ENCODE measurements around the gene AIPL1. TPM values are rescaled to one million over a fixed set of nuclear protein-coding genes. Genes with fewer than 3 reads are reported as not detected.

AIPL1 gene
- total and polyA plus RNA-seq, 8 donors = not detected

DNA sequence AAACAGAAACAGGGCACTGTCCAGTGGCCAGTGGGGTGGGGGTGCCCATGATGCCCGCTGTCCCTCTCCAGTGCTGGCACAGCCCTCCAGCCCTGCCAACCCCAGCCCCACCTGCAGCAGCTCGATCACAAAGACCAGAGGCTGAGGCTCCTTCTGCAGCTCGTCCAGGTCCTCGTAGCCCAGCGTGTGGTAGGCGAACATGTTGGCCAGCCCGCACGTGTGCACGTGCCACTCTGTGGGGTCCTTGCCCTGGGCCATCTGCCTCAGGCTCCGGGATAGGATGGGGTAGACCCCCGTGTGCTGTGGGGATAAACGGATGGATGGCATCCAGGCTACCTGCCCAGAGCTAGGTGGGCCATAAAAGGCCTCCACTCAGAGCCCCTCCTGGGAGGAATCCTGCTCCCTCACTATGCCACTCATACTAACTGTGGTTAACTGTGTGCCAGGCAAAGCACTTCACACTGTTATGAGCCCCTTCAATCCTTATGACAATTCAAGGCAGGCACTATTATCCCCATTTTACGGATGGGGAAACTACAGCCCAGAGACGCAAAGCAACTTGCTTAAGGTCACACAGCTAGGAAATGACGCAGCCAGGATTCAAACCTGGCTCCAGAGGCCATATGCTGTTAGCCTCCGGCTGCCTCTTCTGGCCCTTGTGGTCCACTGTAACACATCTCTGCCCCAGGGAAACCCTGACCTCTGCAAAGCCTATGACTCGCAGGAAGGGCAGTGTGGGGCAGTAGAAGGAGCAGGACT lies 6.5 kb downstream of the AIPL1 start:
- H3K27ac ChIP-seq = no peak overlapping the region
- peaks cover 0 to 10% (median 0%) of the 10 kb centered on the region in 4 donors for H3K4me1 ChIP-seq
- no peak overlapping the region for H3K4me3 ChIP-seq
- DNase-seq = no peak
- H3K27me3 ChIP-seq = peaks cover 0 to 24% (median 7%) of the 10 kb centered on the region in 3 donors
- intact Hi-C loops (cut with DNase I; ENCODE audit: low total_unique reads) = no loop called here
- peaks cover 0 to 15% (median 10%) of the 10 kb centered on the region in 4 donors for H3K9me3 ChIP-seq
- WGBS, 5 donors = 77 to 97% (median 89%) methylated on average over 8 to 17 of the region's 17 CpGs
- TF ChIP-seq POLR2AphosphoS5 (IDR thresholded peaks at IDR 0.05) (no peak), EP300 (IDR thresholded peaks at IDR 0.05) (no peak), POLR2A (IDR thresholded peaks at IDR 0.05) (no peak)
- TF ChIP-seq, protein P1, sequence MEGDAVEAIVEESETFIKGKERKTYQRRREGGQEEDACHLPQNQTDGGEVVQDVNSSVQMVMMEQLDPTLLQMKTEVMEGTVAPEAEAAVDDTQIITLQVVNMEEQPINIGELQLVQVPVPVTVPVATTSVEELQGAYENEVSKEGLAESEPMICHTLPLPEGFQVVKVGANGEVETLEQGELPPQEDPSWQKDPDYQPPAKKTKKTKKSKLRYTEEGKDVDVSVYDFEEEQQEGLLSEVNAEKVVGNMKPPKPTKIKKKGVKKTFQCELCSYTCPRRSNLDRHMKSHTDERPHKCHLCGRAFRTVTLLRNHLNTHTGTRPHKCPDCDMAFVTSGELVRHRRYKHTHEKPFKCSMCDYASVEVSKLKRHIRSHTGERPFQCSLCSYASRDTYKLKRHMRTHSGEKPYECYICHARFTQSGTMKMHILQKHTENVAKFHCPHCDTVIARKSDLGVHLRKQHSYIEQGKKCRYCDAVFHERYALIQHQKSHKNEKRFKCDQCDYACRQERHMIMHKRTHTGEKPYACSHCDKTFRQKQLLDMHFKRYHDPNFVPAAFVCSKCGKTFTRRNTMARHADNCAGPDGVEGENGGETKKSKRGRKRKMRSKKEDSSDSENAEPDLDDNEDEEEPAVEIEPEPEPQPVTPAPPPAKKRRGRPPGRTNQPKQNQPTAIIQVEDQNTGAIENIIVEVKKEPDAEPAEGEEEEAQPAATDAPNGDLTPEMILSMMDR (IDR thresholded peaks at IDR 0.05) = no peak
- no peaks in the 10 kb centered on the region for H3K36me3 ChIP-seq

DNA sequence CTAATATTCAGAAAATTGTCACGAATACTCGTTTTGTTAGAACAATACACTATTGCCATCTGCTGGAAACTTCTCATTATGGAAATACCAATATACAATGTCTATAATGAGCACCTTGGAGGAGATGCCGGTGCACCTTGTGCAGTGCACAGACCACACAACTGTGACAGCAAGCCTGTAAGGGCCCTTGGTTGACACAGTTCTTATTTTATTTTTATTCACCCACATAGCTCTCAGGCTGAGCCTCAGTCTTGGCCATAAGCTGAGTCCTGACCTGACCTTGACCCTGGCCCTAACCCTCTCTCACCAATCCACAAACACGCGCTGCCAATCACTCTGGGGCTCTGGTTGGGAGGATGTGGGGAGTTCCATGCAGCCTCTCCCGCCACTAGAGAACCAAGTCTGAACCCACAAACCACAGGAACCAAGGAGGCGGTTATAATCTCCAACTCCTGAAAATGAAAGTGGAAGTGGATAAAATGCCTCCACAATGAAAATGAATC lies 7.6 kb downstream of the AIPL1 start:
- intact Hi-C loops (cut with DNase I; ENCODE audit: low total_unique reads) = no loop called here
- DNase-seq = peak in 1 of 2 donors; percentile 37
- H3K9me3 ChIP-seq = peaks cover 0 to 15% (median 10%) of the 10 kb centered on the region in 4 donors
- no peaks in the 10 kb centered on the region for H3K36me3 ChIP-seq
- no peak overlapping the region for H3K4me3 ChIP-seq
- 48 to 56% (median 53%) methylated on average over 7 of the region's 7 CpGs for WGBS, 5 donors
- H3K27ac ChIP-seq = no peak overlapping the region
- H3K4me1 ChIP-seq = peaks cover 0 to 10% (median 0%) of the 10 kb centered on the region in 4 donors
- TF ChIP-seq, protein P1 (IDR thresholded peaks at IDR 0.05) = no peak
- TF ChIP-seq EP300 (IDR thresholded peaks at IDR 0.05) (no peak), POLR2A (IDR thresholded peaks at IDR 0.05) (no peak), POLR2AphosphoS5 (IDR thresholded peaks at IDR 0.05) (no peak)
- H3K27me3 ChIP-seq = peaks cover 0 to 33% (median 7%) of the 10 kb centered on the region in 3 donors

DNA sequence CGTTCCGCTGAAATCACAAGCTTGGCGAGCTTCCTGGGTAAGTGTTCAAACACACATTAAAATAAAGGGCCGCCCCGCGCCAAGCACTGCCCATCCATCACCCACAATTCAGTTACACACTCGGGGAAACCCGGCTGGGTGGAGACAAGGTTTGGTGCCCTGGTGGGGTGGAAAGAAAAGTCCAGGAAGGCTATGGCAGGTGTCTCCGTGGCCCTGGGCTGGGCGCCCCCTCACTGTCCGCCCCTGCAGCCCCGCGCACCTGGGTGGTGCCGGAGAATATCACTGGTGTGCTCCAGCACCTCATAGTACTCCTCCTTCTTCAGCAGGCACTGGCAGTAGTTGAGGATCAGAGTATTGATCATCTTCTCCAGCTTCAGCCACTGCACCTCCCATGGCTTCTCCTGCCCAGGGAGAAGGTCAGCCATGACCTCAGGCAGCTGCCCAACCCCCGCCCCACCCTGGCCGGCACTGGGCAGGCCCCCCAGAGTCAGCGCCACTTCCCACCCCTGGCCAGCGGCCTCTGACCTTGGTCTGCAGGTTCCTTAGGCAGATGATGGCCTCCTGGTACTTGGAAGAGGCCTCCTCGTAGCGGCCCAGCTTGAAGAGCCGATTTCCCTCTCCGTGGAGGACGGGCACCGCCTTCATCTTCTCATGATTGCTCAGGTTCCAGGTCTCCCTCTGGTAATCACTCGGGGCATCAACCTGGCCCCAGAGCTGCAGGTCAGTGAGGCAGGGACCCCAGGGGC lies 8.4 kb downstream of the AIPL1 start:
- no peak for DNase-seq
- peaks cover 0 to 10% (median 0%) of the 10 kb centered on the region in 4 donors for H3K4me1 ChIP-seq
- 81 to 85% (median 84%) methylated on average over 23 to 25 of the region's 25 CpGs for WGBS, 5 donors
- H3K4me3 ChIP-seq = no peak overlapping the region
- H3K27me3 ChIP-seq = peaks cover 0 to 41% (median 7%) of the 10 kb centered on the region in 3 donors
- intact Hi-C loops (cut with DNase I; ENCODE audit: low total_unique reads) = no loop called here
- H3K9me3 ChIP-seq = peaks cover 0 to 11% (median 10%) of the 10 kb centered on the region in 4 donors
- TF ChIP-seq EP300 (IDR thresholded peaks at IDR 0.05) (no peak), POLR2A (IDR thresholded peaks at IDR 0.05) (no peak), POLR2AphosphoS5 (IDR thresholded peaks at IDR 0.05) (no peak)
- TF ChIP-seq, protein P1 (IDR thresholded peaks at IDR 0.05) = no peak
- H3K27ac ChIP-seq = no peak overlapping the region
- no peaks in the 10 kb centered on the region for H3K36me3 ChIP-seq

DNA sequence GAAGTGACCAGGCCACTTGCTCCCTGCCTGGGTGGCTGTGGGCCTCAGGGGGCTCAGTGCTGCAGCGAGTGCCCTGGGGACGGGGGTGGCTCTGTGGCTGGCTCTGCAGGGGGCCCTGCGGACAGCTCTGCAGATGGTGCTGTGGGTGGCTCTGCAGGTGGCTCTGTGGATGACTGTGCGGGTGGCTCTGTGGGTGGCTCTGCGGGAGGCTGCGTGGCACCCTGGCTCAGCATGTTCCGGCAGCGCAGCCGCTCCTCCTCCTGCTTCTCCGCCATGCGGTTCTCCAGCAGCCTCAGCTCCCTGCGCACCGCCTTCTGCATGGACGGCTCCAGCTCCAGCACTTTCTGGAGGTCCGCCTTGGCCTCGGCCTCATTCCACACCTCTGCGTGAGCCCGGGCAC lies 9.5 kb downstream of the AIPL1 start:
- no peak overlapping the region for H3K4me3 ChIP-seq
- H3K27me3 ChIP-seq = peaks cover 0 to 52% (median 8%) of the 10 kb centered on the region in 3 donors
- H3K9me3 ChIP-seq = peaks cover 0 to 1% (median under 1%) of the 10 kb centered on the region in 4 donors
- no peak for TF ChIP-seq POLR2A (IDR thresholded peaks at IDR 0.05)
- TF ChIP-seq POLR2AphosphoS5 (IDR thresholded peaks at IDR 0.05) = no peak
- TF ChIP-seq, protein P1 (IDR thresholded peaks at IDR 0.05) = no peak
- no peak for TF ChIP-seq EP300 (IDR thresholded peaks at IDR 0.05)
- intact Hi-C loops (cut with DNase I; ENCODE audit: low total_unique reads) = no loop called here
- H3K36me3 ChIP-seq = no peaks in the 10 kb centered on the region
- H3K27ac ChIP-seq = no peak overlapping the region
- whole genome bisulfite sequencing, 5 donors = 87 to 91% (median 88%) methylated on average over 6 to 18 of the region's 18 CpGs
- H3K4me1 ChIP-seq = peaks cover 0 to 10% (median 0%) of the 10 kb centered on the region in 4 donors
- no peak for DNase-seq
